Central memory CD4-positive, alpha-beta T cell (primary cell): Measurements from ENCODE around the gene S100P.
A peak's percentile ranks its signal among the peaks of the same experiment; 100 is the strongest.

ENCODE experiments used
- DNase-seq: peaks from one replicate; pipeline ENCODE4 v3.0.0; 2022

Gene S100P

GRCh38 chr4:6673660-6674499 lies 19.8 kb upstream of the S100P start:
- DNase-seq = peak; percentile 95

GRCh38 chr4:6674500-6675149 lies 19.1 kb upstream of the S100P start:
- peak; percentile 76 for DNase-seq

- DNase-seq = no peak
Observed at GRCh38 chr4:6676722-6677558, 16.7 kb upstream of the S100P start.

DNA sequence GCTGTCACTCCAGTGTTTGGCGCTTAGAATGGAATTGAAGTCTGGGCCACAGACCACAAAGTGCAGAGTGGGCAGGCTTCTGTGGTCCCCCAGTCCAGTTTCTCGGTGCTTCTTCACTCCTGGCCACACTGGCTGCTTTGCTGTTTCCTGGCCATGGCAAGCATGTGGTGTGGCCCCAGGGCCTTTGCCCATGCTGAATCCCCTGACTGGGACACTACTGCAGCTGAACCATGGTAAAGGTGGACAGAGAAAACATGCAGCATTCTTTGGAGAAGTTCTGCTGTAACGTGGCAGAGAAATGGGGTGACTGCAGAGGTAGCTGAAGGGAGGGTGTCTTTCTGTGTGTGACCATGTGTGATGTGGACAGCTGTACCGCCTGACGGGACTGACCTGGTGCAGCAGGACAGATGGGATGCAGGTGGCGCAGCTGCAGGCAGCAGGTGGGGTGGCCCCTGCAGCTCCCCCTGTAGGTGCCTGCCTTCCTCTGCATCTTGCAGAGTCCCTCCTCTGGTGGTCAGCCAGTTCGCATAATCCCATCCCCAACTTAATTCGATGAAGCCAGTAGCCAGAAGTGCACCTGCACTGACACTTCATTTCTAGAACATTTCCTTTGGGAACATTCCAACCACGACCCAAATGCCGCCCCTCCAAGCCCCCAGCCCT lies 13.2 kb upstream of the S100P start:
- DNase-seq = no peak

- DNase-seq = no peak
Observed at GRCh38 chr4:6681191-6681590, 12.5 kb upstream of the S100P start.

GRCh38 chr4:6682862-6683590 lies 10.7 kb upstream of the S100P start:
- no peak for DNase-seq

- no peak for DNase-seq
Observed at GRCh38 chr4:6684656-6685055, 9.0 kb upstream of the S100P start.

- no peak for DNase-seq
Observed at GRCh38 chr4:6686104-6686787, 7.4 kb upstream of the S100P start.

GRCh38 chr4:6687947-6688878 lies 5.5 kb upstream of the S100P start:
- DNase-seq = no peak

- DNase-seq = peak; percentile 72
Observed at GRCh38 chr4:6688879-6689505, 4.7 kb upstream of the S100P start.

DNA sequence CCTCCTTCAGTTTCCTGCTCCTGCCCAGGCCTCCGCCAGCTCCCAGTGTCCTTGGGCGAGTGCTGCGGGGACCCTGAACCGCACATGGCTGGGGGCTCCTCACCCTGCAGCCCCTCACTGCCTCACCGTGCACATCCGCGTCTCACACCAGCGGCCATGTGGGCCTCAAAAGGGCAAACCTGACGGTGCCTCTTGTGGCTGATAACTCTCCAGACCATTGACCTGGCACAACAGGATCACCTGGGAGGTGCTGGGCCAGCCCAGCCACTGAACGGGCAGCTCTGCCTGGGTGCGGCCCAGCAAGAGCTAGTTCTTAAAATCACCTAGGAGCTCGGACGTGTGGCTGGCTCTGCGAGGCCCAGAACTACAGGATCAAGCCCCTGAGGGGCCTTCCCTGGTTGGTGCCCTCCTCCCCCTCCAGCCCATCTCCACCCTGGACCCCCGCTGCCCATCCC lies 4.1 kb upstream of the S100P start:
- DNase-seq = no peak

DNA sequence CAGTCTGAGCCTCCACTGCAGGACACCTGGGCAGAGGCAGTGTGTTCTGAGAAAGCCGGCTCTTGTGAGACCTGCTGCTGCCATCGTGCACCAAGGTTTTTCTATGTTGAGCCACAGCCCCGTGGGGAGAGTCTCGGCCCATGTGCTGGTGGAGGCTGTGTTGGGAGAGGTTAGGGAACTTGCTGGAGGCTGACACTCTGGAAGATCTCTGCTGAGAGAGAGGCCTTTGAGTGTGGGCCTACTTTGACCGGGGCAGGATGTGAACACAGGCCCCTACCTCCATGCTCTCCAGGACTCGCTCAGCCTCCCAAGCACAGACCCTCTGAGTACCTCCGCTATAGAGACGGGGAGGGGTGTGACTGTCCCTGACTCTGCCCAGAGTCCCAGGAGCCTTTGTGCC lies 1.3 kb upstream of the S100P start:
- no peak for DNase-seq

DNA sequence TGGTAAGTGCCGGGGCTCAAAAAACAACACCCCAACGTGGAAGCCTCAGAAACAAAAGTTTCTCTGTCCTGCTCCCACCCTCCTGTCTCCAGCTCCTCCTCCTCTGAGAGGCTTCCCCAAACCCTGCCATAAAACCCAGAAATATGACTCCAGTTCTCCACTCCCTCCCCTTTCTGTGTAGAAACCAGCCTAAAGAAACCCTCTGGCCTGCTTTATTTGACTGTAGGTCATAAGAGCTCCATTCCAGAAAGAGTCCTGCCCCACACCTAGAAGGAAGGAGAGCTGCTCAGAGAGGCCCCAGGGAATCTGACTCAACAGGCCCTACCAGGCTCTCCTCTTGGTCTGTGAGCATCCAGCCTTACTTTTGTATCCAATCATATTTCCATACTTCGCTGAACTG lies 872 bp upstream of the S100P start:
- DNase-seq = no peak

- DNase-seq = peak; percentile 63
Observed at GRCh38 chr4:6694177-6694901, 661 bp downstream of the S100P start.

DNA sequence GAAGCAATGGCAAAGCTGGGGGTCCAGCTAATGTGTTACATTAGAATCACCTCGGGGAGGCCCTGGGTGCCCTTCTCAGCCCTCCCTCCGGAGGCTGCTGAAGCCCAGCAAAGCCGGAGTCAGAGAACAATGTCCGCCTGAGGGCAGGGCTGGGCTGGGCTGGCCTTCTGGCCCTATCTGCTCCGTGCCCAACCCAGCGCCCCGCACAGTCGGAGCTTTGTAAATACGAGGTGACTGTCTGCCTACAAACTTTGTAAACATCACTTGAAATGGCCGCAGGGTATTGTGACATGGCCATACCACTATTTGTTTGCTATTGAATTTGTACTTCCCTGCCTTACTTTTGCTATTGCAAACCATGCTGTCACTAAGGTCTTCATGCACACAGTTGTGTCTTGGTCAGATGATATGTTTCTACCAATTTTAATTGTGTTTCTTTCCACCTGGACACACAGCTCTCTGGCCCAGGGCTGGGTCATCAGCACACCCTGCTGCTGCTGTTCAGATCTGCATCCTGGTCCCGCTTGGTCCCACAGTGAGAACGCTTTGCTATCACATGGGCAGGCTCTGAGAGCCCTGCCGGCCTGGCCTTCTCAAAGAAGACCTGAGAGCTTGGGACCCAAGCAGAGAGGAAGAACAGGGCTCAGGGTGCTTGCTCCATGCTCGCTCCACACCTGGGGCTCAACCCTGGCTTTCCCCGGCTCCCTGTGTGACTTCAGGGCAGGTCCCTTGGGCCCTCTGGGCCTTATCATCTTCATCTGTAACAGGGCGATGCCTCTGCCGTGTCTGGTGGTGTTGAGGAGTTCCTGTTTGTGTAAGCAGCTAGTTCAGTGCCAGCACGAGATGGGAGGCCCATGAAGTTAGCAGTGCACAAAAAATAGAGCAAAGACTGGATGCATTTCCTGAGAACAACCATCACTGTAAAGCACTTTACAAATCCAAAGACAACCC lies 2.3 kb downstream of the S100P start:
- DNase-seq = peak; percentile 82

DNA sequence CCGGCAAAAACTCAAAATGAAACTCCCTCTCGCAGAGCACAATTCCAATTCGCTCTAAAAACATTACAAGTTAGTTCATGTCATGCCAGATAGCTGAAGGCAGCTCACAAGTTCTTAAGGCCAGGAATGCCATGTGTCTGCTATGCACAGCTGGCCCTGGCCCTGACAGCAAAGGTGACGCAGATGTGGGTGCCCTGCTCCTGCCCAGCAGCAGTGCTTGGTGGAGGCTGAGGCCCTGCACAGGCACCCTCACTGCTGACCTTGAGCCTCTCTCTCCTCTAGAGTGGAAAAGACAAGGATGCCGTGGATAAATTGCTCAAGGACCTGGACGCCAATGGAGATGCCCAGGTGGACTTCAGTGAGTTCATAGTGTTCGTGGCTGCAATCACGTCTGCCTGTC lies 2.9 kb downstream of the S100P start:
- DNase-seq = no peak

GRCh38 chr4:6697131-6697530 lies 3.5 kb downstream of the S100P start:
- no peak for DNase-seq

DNA sequence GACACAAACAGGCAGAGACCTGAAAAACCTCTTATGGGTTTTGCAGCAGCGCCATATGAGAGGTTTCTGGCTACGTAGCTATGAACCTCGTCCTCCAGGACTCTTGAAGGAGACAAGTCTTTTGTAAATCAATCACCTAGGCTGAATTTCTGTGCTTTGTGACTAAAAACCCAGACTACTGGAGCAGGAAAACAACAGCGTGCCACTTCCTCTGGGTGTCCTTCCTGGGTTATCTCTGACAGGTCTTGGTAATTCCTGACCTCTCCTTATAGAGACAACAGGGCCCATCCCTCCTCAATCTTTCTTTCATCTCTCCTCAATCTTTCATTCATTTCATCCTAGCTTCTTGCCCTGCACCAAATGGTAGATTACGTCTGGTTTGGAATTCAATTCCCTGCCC lies 5.7 kb downstream of the S100P start:
- DNase-seq = no peak
